HG02610 (cell line): Measurements from ENCODE around the gene MIEN1.
"Not testable (repeated sequence)": the region's sequence is repeated elsewhere in the genome, so short reads cannot be mapped to it uniquely, and the experiment has no call there.

Experiments
- ATAC-seq: cut with Tn5 transposase; IDR thresholded peaks from one replicate; pipeline ENCODE4 v1.9.1; 2021; ENCODE audit warnings: mild to moderate bottlenecking, moderate library complexity; ENCODE audit not compliant: unreplicated experiment

The MIEN1 gene

DNA sequence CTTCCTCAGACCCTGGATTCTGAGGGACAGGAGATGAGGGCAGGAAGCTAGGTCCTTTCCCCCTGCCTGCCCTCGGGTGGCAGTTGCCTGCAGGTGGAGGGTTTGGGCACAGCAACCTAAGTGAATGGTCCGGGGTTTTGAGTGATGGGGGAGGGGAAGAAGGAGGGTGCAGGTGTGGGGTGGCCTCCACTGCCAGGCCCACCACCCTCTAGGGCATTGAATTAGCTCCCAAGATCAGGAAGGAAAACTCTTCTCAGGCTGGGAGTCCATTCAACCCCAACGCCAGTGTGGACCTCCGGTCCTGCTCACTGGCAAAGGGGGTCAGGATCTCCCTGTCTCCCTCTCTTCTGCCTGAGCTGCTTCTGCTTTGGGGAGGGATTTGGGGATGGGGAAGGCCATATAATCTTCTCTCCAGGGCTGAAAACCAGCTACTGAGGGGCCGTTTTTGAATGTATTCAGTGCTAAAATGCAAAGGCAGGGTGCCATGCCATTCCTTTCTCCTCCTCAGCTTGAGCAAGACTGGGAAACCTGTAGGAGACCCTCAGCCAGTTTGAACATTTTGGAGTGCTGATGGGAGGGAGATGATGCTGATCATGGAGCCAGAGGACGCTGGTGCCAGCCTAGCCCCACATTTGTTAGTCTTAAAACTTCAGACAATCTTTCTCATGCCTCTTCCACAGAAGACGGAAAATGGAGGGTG lies 26.2 kb upstream of the MIEN1 start:
- ATAC-seq = no peak

DNA sequence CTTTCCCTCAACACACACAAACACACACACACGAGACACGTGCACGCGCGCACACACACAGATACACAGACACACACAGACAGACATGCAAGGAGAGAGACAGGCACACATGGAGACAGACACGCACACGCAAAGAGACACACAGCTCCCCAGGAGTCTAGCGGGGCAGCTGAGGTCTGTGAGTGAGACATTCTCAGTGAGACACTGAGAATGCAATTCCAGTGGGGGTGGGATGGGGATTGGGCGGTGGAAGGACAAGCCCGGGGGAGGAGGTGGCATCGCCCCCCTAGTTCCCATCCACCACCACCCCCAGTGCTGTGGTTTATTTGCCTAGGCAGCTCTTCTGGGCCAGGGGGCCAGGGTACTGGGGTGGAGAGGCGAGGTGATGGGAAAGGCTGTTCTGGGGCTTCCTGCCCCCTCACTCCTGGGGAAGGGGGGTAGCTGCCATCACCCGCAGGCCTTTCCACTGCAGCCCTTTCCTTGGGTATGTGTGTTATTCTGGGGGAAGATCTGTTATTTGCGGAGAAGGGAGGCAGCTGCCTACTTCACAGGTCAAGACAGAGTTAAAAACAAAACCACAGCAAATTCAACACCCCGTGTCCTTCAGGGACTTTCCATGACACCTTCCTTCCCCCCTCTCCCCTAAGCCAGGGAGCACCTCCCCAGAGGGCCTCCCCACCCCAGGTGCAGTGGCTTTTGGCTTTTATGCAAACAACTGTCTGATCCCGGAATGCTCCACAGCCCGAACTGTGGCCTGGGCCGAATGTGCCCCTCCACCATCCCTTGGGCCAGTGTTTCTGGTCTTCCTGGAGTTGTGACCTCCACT lies 25.4 kb upstream of the MIEN1 start:
- ATAC-seq = no peak

DNA sequence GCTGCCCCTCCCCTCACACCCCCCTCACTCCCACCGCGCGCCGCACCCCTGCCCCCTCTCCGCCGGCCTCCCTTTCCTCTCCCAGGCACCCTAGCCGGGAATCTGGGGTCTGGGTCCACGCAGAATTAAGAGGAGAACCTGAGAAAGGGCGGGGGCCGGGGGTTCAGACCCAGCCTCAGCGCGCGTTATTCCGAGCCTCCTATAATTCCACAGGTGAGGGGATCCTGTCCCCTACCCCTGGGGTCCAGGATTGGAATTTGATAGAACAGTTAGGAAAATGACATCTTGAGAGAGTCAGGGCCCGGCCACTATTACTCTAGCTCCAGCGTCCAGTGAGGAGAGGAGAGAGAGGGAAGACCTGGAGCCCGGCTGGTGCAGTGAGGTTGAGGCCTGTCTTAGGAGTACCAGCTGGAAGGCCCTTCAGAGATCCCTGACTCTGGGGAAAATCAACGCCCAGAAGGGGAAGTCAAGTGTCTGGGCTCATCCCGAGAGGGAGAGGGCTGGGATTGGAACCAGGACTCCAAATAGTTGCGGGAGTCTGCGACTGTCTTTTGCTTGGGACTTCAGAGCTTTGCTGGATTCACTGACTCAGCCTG lies 24.7 kb upstream of the MIEN1 start:
- ATAC-seq = no peak

DNA sequence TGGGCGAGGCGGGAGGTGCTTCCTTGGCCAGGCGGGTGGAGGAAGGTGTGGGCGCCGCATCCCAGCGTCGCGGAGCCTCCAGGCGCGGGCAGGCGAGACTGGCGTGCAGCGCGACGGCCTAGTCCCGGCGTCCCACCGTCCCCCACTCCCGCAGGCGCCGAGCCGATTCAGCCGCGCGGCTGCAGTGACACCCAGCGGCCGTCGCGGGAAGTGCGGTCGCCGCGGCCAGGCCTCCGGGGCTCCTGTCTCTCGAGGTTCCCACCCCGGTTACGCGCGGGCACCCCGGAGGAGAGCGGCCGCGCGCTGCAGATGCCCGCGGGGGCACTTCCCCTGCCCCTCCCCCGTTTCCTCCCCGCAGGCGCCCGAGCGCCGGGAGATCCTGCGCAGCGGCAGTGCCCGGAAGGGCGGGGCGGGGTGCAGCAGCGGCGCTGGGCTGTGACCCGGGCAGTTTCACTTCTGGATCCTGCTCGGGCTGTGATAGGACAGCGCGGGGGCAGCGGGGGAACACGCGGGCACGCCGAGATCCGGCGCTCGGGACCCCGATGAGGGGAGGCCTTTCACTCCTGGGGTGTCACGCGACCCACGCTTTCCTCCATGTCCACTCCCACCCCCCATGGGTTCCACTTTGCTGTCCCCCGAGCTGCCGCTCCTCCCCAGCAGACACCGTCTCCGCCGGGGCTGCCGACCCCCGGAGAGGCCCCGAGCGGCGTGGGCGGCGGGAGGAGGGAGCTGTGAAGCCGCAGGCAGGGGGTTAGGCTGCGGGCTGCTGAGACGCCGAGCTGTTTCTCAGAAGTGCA lies 24.0 kb upstream of the MIEN1 start:
- ATAC-seq = peak; percentile 58

DNA sequence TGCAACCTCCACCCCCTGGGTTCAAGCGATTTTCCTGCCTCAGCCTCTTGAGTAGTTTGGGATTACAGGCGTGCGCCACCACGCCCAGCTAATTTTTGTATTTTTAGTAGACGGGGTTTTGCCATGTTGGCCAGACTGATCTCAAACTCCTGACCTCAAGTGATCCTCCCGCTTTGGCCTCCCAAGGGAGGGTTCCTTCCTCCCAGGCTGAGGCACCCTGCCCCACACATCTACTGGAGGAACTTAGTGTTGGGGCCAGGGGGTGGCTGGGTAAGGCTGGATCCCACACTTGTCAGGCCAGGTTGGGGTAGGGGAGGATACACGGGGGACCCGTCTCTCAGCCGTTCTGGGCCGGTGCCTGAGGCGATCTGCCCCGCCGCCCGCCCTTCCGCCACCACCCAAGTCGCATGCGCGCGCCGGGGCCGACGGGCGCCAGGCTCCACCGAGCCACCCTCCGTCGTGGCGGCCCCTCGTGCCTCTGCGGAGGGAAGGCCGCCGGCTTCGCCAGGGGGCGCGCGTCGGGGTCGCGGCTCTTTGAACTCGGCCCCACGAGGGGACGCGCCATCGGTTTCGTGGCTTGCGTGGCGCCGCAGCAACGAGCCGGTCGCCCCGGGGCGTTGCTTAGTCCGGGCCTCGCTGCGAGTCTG lies 23.3 kb upstream of the MIEN1 start:
- ATAC-seq = peak; percentile 22

DNA sequence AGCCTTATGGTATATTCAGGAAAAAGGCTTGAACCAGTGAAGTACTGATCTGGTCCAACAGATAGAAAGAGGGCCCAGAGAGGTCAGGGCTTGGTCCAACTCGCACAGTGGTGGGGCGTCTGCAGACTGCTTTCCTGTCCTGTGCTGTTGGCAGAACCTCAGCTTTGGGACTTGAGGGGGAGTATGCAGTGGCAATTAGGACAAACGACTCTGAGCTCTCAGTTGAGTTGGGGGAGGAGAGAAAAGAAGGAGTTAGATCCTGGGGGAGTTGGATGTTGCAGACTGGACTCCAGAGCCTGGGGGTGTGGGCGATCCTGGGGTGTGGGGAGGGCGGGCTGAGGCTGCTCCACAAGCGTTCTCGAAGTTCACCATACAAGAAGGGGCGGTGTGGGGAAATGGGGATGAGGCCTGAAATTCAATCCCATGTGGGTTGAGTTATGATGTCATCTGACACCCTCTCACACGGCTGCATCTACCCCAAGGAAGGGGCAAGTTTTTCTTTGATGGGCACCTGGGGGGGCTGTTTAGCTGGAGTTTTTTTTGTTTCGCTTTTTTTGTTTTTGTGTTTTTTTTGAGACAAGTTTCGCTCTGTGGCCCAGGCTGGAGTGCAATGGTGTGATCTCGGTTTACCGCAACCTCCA lies 22.0 kb upstream of the MIEN1 start:
- ATAC-seq = no peak

DNA sequence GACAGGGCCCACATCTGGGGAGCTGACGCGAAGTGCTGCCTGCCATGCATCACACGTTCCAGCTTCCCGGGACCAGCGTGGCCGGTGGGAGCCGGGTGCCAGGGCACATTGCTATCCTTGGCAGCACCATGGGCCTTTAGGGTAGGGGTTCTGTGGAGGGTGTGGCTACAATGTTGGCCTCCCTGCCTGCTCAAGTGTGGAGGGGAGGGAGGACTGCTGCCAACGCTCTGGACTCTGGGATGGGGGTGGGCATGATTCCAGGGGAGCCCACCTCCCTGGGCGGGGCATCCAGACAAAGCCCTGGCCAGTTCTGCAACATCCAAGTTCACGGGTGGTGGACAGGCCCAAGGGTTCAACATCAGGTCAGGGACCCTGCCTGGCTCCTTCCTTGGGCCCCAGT lies 21.3 kb upstream of the MIEN1 start:
- no peak for ATAC-seq

DNA sequence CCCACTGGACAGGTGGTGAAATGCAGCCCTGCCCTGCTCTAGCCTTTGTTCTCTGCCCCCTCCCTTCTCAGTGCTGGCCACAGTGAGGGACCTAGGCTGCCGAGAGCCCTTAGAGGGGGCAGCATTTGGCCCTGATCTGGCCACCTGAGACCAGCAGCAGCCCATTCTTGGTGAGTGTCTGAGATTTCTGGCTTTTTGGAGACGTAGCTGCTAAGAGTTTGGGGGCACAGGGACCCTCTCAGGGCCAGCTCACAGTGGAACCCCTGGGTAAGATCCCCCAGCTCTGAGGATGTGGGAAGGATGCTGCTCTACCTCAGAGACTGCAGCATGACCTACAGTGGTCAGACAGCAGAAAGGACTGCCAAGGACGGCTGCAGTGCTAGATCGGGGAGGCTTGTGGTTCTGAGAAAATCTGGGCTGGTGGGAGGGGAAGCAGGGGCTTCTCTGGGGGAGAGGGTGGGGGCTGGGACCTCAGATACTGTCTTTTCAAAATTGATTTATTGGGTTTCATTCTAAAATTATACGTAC lies 20.7 kb upstream of the MIEN1 start:
- no peak for ATAC-seq

DNA sequence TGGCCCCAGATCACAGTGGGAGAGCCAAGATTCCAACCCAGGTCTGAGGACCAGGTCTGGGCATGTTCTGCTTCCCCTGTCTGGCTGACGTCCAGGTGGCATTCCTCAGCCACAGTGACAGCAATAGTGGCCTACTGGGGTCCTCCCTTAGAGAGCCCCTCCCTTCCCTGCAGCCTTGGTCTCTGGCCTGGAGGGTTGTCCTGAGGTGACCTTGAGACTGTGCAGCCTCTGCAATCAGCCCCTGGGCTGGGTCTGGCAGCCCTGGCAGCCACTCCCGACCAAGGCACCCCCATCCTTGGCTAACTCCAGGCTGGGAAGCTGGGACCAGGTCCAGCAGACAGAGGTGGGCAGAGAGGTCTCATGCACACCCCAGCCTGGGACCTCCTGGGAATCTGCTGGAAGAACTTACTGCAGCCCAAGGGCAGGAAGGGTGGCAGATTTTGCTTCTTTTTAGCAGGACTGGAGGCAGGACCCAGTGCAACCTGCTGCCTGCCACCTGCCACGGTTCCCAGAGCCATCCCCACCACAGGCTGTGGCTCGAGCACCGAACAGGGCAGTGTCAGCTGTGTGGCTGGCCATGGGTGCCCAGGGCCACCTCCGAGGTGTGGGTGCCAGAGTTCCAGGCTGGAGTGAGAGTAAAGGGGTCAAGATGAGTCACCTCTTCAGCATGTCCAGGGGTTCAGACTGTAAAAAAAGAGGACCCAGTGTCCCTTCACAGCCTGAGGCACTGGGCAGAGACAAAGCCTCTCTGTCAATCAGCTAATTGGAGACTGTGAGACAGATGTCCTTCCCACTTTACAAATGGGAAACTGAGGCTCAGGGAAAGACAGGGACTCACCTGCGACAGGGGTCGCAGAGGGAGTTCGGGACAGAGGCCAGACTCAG lies 20.0 kb upstream of the MIEN1 start:
- ATAC-seq = no peak

DNA sequence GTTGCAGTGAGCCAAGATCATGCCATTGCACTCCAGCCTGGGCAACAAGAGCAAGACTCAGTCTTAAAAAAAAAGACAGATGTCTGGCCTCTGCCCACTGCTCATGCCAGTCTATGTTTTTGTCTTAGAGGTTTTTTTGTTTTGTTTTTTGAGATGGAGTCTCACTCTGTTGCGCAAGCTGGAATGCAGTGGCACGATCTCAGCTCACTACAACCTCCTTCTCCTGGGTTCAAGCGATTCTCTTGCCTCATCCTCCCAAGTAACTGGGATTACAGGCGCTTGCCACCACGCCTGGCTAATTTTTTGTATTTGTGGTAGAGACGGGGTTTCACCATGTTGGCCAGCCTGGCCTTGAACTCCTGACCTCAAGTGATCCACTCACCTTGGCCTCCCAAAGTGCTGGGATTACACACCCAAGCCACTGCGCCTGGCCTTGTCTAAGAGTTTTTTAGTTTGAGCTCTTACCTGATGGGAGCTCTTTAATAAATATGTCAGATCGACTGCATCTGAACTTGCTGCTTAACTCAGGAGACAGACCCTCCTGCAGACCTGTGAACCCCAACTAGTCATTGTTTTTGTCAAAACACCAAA lies 18.2 kb upstream of the MIEN1 start:
- ATAC-seq = not testable (repeated sequence)

DNA sequence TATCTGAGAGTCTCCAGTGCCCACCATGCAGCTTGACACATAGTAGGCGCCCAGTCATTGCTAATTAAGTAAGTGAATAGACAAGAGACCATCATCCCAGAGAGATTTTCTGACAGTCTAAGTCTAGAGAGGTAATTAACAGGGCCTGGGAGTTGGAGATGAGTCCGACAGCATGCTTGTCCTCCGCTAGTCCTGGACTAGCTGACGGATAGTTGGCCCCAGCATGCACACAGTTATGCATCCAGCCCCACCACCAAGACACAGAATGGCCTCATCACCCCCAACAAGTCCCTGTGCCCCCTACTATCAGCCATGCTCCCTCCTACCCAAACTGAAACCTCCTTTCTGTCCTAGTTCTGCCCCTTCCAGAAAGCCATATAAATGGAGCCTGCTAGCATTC lies 17.4 kb upstream of the MIEN1 start:
- no peak for ATAC-seq

DNA sequence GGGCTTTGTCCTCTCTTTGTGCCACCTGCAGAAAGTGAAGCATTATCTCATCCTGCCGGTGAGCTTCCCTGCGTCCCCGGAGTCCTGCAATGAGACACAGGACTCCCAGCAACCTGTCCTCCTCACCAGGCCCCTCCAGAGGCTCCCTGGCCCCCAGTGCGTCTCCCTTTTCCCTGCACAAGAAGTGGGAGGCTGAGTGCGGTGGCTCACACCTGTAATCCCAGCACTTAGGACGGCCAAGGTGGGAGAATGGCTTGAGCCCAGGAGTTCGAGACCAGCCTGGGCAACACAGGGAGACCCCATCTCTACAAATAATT lies 15.8 kb upstream of the MIEN1 start:
- no peak for ATAC-seq

DNA sequence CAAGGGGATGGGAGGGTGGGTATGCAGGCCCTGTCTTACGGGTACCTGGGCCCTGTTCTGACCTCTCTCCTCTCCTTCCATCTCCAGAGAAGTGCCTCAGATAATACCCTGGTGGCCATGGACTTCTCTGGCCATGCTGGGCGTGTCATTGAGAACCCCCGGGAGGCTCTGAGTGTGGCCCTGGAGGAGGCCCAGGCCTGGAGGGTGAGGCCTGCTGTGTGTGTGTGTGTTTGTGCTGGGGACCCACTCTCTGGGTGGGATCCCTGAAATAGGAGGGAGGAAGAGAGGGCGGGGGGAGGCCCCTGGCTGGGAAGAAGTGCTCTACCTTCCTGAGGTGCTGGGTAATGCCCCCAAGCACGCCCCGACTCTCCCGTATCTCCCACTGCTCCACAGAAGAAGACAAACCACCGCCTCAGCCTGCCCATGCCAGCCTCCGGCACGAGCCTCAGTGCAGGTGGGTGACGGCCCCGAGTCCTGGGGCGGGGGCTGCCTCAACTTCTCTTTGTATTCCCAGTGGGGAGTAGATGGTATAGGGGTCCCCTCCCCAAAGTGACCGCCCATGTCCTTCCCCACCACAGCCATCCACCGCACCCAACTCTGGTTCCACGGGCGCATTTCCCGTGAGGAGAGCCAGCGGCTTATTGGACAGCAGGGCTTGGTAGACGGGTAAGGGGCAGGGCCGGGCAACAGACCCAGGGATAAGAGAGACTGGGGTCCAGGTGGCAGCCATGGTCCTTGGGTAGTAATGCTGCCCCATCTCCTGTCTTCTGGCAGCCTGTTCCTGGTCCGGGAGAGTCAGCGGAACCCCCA lies 15.2 kb upstream of the MIEN1 start:
- no peak for ATAC-seq

DNA sequence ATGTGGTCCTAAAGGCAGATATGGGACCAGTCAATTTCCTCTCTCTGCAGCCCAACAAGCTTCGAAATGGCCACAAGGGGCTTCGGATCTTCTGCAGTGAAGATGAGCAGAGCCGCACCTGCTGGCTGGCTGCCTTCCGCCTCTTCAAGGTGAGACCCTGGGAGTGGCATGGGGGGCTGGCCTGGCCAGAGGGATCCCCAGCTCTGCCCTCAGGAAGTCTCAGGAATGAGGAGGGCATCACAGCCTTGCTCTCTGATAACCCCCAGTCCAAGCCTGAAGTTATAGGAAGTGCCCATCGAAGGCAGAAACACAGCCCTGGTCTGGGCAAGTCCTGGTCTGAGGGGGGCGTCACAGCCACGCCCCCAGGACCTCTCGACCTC lies 14.5 kb upstream of the MIEN1 start:
- ATAC-seq = no peak

DNA sequence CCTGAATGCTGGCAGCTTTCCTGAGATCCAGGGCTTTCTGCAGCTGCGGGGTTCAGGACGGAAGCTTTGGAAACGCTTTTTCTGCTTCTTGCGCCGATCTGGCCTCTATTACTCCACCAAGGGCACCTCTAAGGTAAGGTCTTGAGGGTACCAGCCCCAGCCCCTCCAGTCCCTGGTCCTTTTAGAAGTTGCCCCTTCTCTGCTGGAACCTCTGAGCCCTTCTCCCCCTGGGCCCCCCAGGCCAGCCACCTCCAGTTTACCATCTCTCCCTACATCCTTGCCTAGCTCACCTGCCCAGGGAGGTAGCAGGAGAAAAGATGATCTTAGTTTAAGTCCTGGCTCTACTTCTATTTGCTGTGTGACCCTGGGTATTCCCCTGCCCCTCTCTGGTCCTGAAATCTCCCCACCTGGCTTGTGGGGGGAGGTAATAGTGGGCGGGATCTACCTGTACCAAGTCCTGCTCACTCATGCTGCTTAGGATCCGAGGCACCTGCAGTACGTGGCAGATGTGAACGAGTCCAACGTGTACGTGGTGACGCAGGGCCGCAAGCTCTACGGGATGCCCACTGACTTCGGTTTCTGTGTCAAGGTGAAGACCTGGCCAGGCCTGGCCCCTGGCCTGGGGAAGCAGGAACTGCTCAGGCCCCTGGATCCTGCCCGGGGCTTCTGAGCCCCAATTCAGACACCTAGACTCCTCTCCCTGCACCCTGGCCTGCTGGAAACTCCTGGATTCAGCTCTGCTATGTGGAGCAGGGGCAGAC lies 13.9 kb upstream of the MIEN1 start:
- ATAC-seq = no peak

DNA sequence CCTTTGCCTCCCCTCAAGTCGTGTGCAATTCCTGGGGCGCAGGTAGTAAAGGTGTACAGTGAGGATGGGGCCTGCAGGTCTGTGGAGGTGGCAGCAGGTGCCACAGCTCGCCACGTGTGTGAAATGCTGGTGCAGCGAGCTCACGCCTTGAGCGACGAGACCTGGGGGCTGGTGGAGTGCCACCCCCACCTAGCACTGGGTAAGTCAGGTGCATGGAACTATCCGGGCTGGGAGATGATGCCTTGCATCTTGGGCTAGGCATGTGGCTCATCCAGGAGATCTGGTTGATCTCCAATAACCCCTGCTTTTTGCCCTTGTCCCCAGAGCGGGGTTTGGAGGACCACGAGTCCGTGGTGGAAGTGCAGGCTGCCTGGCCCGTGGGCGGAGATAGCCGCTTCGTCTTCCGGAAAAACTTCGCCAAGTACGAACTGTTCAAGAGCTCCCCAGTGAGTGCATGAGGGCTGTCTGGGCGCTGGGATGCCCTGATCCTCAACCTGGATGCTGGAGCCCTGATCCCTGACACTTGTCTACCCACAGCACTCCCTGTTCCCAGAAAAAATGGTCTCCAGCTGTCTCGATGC lies 12.6 kb upstream of the MIEN1 start:
- ATAC-seq = no peak
